IPS DF 6.9 (cell line): ENCODE measurements around the gene CAND2.

Experiments
- DNase-seq: peaks from one replicate; pipeline ENCODE4 v3.0.0-alpha.2; 2013; ENCODE audit warnings: low read depth, low spot score
- H3K27ac ChIP-seq: one replicate; pipeline ENCODE4 v1.5.1; 2013; ENCODE audit warnings: low read length, control low read depth
- H3K27me3 ChIP-seq: 2 replicates; pipeline ENCODE4 v1.6.1; 2013; ENCODE audit warnings: mild to moderate bottlenecking, low read length; ENCODE audit not compliant: control insufficient read depth, insufficient read depth
- H3K36me3 ChIP-seq: 2 replicates; pipeline ENCODE4 v1.6.1; 2013; ENCODE audit warnings: low read length; ENCODE audit not compliant: control insufficient read depth, insufficient read depth
- H3K4me1 ChIP-seq: 2 replicates; pipeline ENCODE4 v1.6.1; 2013; ENCODE audit warnings: low read length; ENCODE audit not compliant: control insufficient read depth, insufficient read depth
- H3K4me3 ChIP-seq: 2 replicates; pipeline ENCODE4 v1.5.1; 2013; ENCODE audit warnings: mild to moderate bottlenecking, low read length
- H3K9me3 ChIP-seq: 2 replicates; pipeline ENCODE4 v1.6.1; 2013; ENCODE audit warnings: low read length, inconsistent platforms; ENCODE audit not compliant: control insufficient read depth, insufficient read depth
- WGBS: extraction: QIAGEN DNeasy Blood & Tissue Kit; methylation state at CpG from one replicate; pipeline ENCODE4 v1.1.7; 2013; ENCODE audit warnings: mixed read lengths, missing lambda C conversion rate; ENCODE audit not compliant: insufficient read length, insufficient coverage; 5-methylcytosine and 5-hydroxymethylcytosine counted together

Gene CAND2

GRCh38 chr3:12856626-12857025 lies 60.1 kb downstream of the CAND2 start:
- WGBS, result no CpG with 5 or more reads among the region's 5 CpGs

GRCh38 chr3:12859840-12860239 lies 63.4 kb downstream of the CAND2 start:
- H3K36me3 ChIP-seq, result no peaks in the 10 kb centered on the region
- H3K4me3 ChIP-seq, result no peak overlapping the region
- H3K27me3 ChIP-seq, result no peaks in the 10 kb centered on the region
- WGBS, result no CpG with 5 or more reads among the region's 7 CpGs
- DNase-seq, result no peak
- no peaks in the 10 kb centered on the region for H3K4me1 ChIP-seq
- no peak overlapping the region for H3K27ac ChIP-seq
- H3K9me3 ChIP-seq, result no peaks in the 10 kb centered on the region

More at GRCh38 chr3:12856626-12857025, 60.1 kb downstream of the CAND2 start:
- Histone ChIP-seq H3K4me1 (no peaks in the 10 kb centered on the region), H3K36me3 (no peaks in the 10 kb centered on the region), H3K27ac (no peak overlapping the region), H3K4me3 (no peak overlapping the region), H3K9me3 (no peaks in the 10 kb centered on the region), H3K27me3 (no peaks in the 10 kb centered on the region)
- no peak for DNase-seq

GRCh38 chr3:12861611-12862010 lies 65.1 kb downstream of the CAND2 start:
- no peak for DNase-seq
- Histone ChIP-seq H3K27me3 (no peaks in the 10 kb centered on the region), H3K36me3 (no peaks in the 10 kb centered on the region), H3K9me3 (no peaks in the 10 kb centered on the region; the same call in 1 of the 2 replicates), H3K27ac (no peak overlapping the region), H3K4me1 (no peaks in the 10 kb centered on the region), H3K4me3 (no peak overlapping the region)
- no CpG with 5 or more reads among the region's 5 CpGs for WGBS

- H3K9me3 ChIP-seq, result no peaks in the 10 kb centered on the region; the same call in 1 of the 2 replicates
- no peak for DNase-seq
- H3K4me1 ChIP-seq, result no peaks in the 10 kb centered on the region
- no peak overlapping the region for H3K27ac ChIP-seq
- H3K4me3 ChIP-seq, result no peak overlapping the region
- H3K27me3 ChIP-seq, result no peaks in the 10 kb centered on the region
- no peaks in the 10 kb centered on the region for H3K36me3 ChIP-seq
- no CpG with 5 or more reads among the region's 8 CpGs for WGBS
Measured at GRCh38 chr3:12862387-12862786, 65.9 kb downstream of the CAND2 start.

- Histone ChIP-seq H3K4me3 (no peak overlapping the region), H3K27ac (no peak overlapping the region), H3K36me3 (no peaks in the 10 kb centered on the region), H3K27me3 (no peaks in the 10 kb centered on the region), H3K9me3 (no peaks in the 10 kb centered on the region; the same call in 1 of the 2 replicates), H3K4me1 (peaks cover 3% of the 10 kb centered on the region; the same call in 1 of the 2 replicates)
- no CpG with 5 or more reads among the region's 4 CpGs for WGBS
- DNase-seq, result no peak
Measured at GRCh38 chr3:12865271-12865670, 68.8 kb downstream of the CAND2 start.

- Histone ChIP-seq H3K4me1 (peaks cover 3% of the 10 kb centered on the region; the same call in 1 of the 2 replicates), H3K36me3 (no peaks in the 10 kb centered on the region), H3K27ac (no peak overlapping the region), H3K4me3 (no peak overlapping the region), H3K27me3 (no peaks in the 10 kb centered on the region; the same call in 1 of the 2 replicates), H3K9me3 (no peaks in the 10 kb centered on the region; the same call in 1 of the 2 replicates)
- DNase-seq, result no peak
- no CpG with 5 or more reads among the region's 6 CpGs for WGBS
Measured at GRCh38 chr3:12866836-12867235, 70.4 kb downstream of the CAND2 start.

GRCh38 chr3:12868039-12869034 lies 71.9 kb downstream of the CAND2 start:
- no CpG with 5 or more reads among the region's 45 CpGs for WGBS
- DNase-seq, result peak; percentile 52
- Histone ChIP-seq H3K27ac (no peak overlapping the region), H3K9me3 (no peaks in the 10 kb centered on the region; the same call in 1 of the 2 replicates), H3K27me3 (no peaks in the 10 kb centered on the region; the same call in 1 of the 2 replicates), H3K36me3 (no peaks in the 10 kb centered on the region), H3K4me3 (peak overlapping the region; percentile 37; the same call in 1 of the 2 replicates), H3K4me1 (peaks cover 3% of the 10 kb centered on the region; the same call in 1 of the 2 replicates)

- Histone ChIP-seq H3K4me3 (peak overlapping the region; percentile 37; the same call in 1 of the 2 replicates), H3K4me1 (peaks cover 3% of the 10 kb centered on the region; the same call in 1 of the 2 replicates), H3K9me3 (no peaks in the 10 kb centered on the region; the same call in 1 of the 2 replicates), H3K27me3 (no peaks in the 10 kb centered on the region; the same call in 1 of the 2 replicates), H3K36me3 (no peaks in the 10 kb centered on the region), H3K27ac (no peak overlapping the region)
- WGBS, result no CpG with 5 or more reads among the region's 28 CpGs
- DNase-seq, result no peak
Measured at GRCh38 chr3:12869035-12869621, 72.6 kb downstream of the CAND2 start.

GRCh38 chr3:12870942-12871341 lies 74.5 kb downstream of the CAND2 start:
- Histone ChIP-seq H3K4me1 (peaks cover 3% of the 10 kb centered on the region; the same call in 1 of the 2 replicates), H3K27me3 (no peaks in the 10 kb centered on the region; the same call in 1 of the 2 replicates), H3K36me3 (no peaks in the 10 kb centered on the region), H3K4me3 (no peak overlapping the region), H3K27ac (no peak overlapping the region), H3K9me3 (no peaks in the 10 kb centered on the region)
- no CpG with 5 or more reads among the region's 9 CpGs for WGBS
- DNase-seq, result no peak

GRCh38 chr3:12871404-12871983 lies 75.0 kb downstream of the CAND2 start:
- H3K4me1 ChIP-seq, result peaks cover 4% of the 10 kb centered on the region; the same call in 1 of the 2 replicates
- DNase-seq, result no peak
- H3K4me3 ChIP-seq, result no peak overlapping the region
- WGBS, result no CpG with 5 or more reads among the region's 12 CpGs
- H3K27me3 ChIP-seq, result no peaks in the 10 kb centered on the region; the same call in 1 of the 2 replicates
- no peaks in the 10 kb centered on the region for H3K9me3 ChIP-seq
- H3K36me3 ChIP-seq, result no peaks in the 10 kb centered on the region
- no peak overlapping the region for H3K27ac ChIP-seq
